K562 (cell line): Measurements from ENCODE around the gene ACAP2. TPM values are rescaled to one million over a fixed set of nuclear protein-coding genes. Genes with fewer than 3 reads are reported as not detected.

Experiments
- ARID3A ChIP-seq: IDR thresholded peaks from 2 replicates; pipeline ENCODE4 v1.6.1; 2012; ENCODE audit warnings: low read depth, low read length, improper control_type of control experiment, borderline replicate concordance
- ETV6 ChIP-seq, 3 experiments: fragments of 150-350 bp in 1 of 3; sonication (generic) in 1 of 3; formaldehyde crosslinking in 1 of 3; IDR thresholded peaks; 2 replicates each; pipeline versions ENCODE4 v1.6.1 to v1.8.0; 2014 to 2022; ENCODE audit warnings: borderline replicate concordance in 2 of 3, low read depth in 2 of 3, antibody characterized with exemption in 1 of 3, low read length in 1 of 3, mild to moderate bottlenecking in 1 of 3, missing genetic modification reagents in 1 of 3
- NFATC3 ChIP-seq: fragments of 450-650 bp; IDR thresholded peaks from 2 replicates; pipeline ENCODE4 v1.6.1; 2017; ENCODE audit warnings: mild to moderate bottlenecking
- NFRKB ChIP-seq: fragments of 450-650 bp; IDR thresholded peaks from 2 replicates; pipeline ENCODE4 v1.6.1; 2016; ENCODE audit warnings: low read depth
- POU5F1 ChIP-seq: fragments of 150-350 bp; IDR thresholded peaks from 2 replicates; pipeline ENCODE4 v1.6.1; 2014; ENCODE audit warnings: borderline replicate concordance, low read length, low read depth, mild to moderate bottlenecking; ENCODE audit not compliant: partially characterized antibody
- THRB ChIP-seq: fragments of 450-650 bp; formaldehyde crosslinking; conservative IDR thresholded peaks from 2 replicates; pipeline ENCODE4 v1.4.0; 2022; ENCODE audit warnings: mild to moderate bottlenecking, missing genetic modification characterization
- U2AF2 ChIP-seq: fragments of 200-400 bp; formaldehyde crosslinking; optimal IDR thresholded peaks from 2 replicates; pipeline ENCODE3; 2017; ENCODE audit warnings: low read depth, mild to moderate bottlenecking, low read length
- ZFP1 ChIP-seq: fragments of 450-650 bp; formaldehyde crosslinking; IDR thresholded peaks from 2 replicates; pipeline ENCODE4 v1.4.0; 2020; ENCODE audit warnings: mild to moderate bottlenecking, mixed read lengths
- ZNF24 ChIP-seq: fragments of 450-650 bp; IDR thresholded peaks from 2 replicates; pipeline ENCODE4 v1.6.1; 2016
- ZNF318 ChIP-seq, 2 experiments: fragments of 450-650 bp; IDR thresholded peaks; 2 replicates each; pipeline ENCODE4 v1.6.1; 2016; ENCODE audit warnings: mild to moderate bottlenecking in 2 of 2, borderline replicate concordance in 1 of 2, low read depth in 1 of 2, moderate library complexity in 1 of 2
- ZNF347 ChIP-seq: fragments of 450-650 bp; formaldehyde crosslinking; IDR thresholded peaks from 2 replicates; pipeline ENCODE4 v1.4.0; 2020; ENCODE audit warnings: low read depth, mild to moderate bottlenecking, moderate library complexity
- ZNF717 ChIP-seq: fragments of 250-450 bp; sonication (Bioruptor Pico); IDR thresholded peaks from 2 replicates; pipeline ENCODE4 v1.5.0; 2021
- polyA plus RNA-seq, 8 experiments: library from polyadenylated mRNA; depleted of rRNA in 4 of 8; stranded (reverse) in 5 of 8; unstranded in 3 of 8; fragments of >200 nt; fragmentation: Nextera tagmentation in 2 of 8; fragmentation: Illumina TruSeq in 1 of 8; extraction: Ambion mirVana in 2 of 8; extraction: Trizol in 1 of 8; gene quantifications; 2 replicates each; pipeline versions ENCODE4 v1.2.1 to v1.2.3, GENCODE V29; 2011 to 2014; ENCODE audit warnings: inconsistent platforms in 1 of 8, missing spikeins in 1 of 8
- total RNA-seq, 7 experiments: library from RNA; depleted of rRNA in 6 of 7; stranded (reverse); fragments of >200 nt in 6 of 7; fragmentation: Illumina TruSeq in 2 of 7; extraction: Trizol in 2 of 7; gene quantifications; 2 replicates each; pipeline versions ENCODE4 v1.2.1 to v1.2.3, GENCODE V29; 2011 to 2021; ENCODE audit warnings: low replicate concordance in 1 of 7

ACAP2 gene
- total and polyA plus RNA-seq, 9 of the 15 experiments (the other 6 are each of a cell fraction or from before 2014, with no cell fraction given) = 10.6 to 52.7 (median 34.4) TPM

GRCh38 chr3:195259475-195260279, 183.1 kb downstream of the ACAP2 start (continued):
- TF ChIP-seq THRB (CRISPR knock-in tag) (no peak), NFRKB (peak; percentile 64; the same call in 1 of the 2 replicates), POU5F1 (no peak), ZNF24 (no peak), U2AF2 (no peak), ZFP1 (no peak), ZNF717 (CRISPR knock-in tag) (peak; percentile 28; the same call in 1 of the 2 replicates), NFATC3 (no peak), ZNF318 (IDR thresholded peaks at IDR 0.05; ENCODE audit: borderline replicate concordance in 1 of 2, low read depth in 1 of 2) (no peak), ETV6 (IDR thresholded peaks at IDR 0.05; ENCODE audit: borderline replicate concordance in 1 of 2, low read depth in 2 of 2, low read length in 1 of 2) (no peak), ETV6 (CRISPR knock-in tag; IDR thresholded peaks at IDR 0.05; ENCODE audit: borderline replicate concordance) (no peak), ARID3A (no peak), ZNF347 (CRISPR knock-in tag) (no peak)
